Right ventricle myocardium superior (tissue), 1 donor: ENCODE results near the gene OR2F2. TPM values are rescaled to one million over a fixed set of nuclear protein-coding genes. Genes with fewer than 3 reads are reported as not detected.
A peak's percentile ranks its signal among the peaks of the same experiment; 100 is the strongest.

Experiments
- ATAC-seq: fragments of 200-7000 bp; cut with Tn5 transposase; one replicate; pipeline ENCODE4 v1.9.1; 2020; ENCODE audit warnings: mild to moderate bottlenecking; ENCODE audit not compliant: poor library complexity
- DNase-seq: peaks from one replicate; pipeline ENCODE4 v3.0.0-alpha.2; 2020
- intact Hi-C: fragments of 100-400 bp; cut with DNase I; formaldehyde crosslinking; loops from one replicate; pipeline ENCODE4 v1.11.2; 2022
- long read RNA-seq: library from polyadenylated mRNA; unstranded; transcript quantifications from one replicate; pipeline ENCODE4 v2.0.0, GENCODE V29; 2021
- total RNA-seq: library from RNA; stranded (reverse); fragmentation: NEBNext Ultra II Directional; extraction: Animal tissue kit (Norgen Biotek cat#: 25700); gene quantifications from one replicate; pipeline ENCODE4 v1.2.1, GENCODE V29; 2021
- donor health status: DM: no; HTN: yes; CAD: no; lungs with severe emphysema.

OR2F2 gene, protein sequence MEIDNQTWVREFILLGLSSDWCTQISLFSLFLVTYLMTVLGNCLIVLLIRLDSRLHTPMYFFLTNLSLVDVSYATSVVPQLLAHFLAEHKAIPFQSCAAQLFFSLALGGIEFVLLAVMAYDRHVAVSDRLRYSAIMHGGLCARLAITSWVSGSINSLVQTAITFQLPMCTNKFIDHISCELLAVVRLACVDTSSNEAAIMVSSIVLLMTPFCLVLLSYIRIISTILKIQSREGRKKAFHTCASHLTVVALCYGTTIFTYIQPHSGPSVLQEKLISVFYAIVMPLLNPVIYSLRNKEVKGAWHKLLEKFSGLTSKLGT
- total RNA-seq = not detected
- long read RNA-seq = 0 reads

DNA sequence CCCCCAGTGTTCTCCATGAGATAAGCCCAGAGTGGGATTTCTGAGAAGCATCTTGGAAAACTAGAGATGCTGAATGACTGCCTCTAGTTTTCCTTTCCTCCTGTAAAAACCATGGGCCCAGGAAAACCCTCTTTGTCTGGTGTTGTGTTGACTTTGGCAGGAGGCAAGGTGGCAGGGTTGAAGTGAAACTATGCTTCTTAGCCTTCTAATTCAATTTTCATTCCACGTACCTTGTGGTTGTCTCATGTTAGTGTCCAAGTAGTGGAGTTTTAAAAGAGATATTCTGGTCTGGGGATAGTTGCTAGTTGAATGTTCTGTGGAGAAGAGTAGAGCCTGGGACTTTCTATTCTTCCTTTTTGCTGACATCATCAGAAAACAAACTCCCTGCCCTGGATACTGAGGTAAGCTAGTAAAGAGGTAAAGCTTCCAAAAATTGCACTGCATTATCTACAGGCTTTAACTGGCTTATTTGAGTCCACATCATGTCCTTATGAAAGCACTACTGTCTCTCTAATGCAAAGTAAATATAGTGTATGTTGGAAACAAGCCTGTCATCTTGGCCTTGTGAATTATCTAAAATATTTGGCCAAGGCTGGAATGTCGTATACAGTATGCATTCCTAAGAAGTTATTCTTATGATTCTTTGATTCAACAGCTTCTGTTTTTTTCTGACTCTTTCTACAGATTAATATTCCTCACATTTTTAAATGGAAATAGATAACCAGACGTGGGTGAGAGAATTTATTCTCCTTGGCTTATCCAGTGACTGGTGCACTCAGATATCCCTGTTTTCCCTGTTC lies at the start of gene OR2F2:
TSS of gene OR2F2 (plus strand) at position 708 of the 800 bp plus-strand sequence. CDS start at position 708, 0 bp downstream.
- no peak for ATAC-seq
- intact Hi-C loops = no loop called here
- DNase-seq = no peak

DNA sequence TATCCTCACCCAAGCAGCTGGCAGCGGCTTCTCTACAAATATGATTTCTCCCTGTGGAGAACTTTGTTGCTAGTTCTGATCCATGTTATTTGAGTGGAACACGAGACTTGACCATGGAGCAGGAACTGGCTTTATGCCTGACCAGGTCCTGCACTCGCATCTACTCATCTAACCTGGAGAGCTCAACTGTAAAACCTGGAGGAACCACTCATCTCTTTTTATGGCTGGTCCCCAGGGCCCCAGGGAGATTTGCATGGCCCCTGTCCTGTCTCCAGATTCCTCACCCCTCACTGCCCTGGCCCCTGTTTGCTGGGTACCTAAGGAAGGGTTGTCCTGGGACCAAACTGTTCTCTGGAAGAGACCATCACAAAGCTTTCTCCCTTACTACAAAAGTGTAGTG lies 49.1 kb upstream of the OR2F2 start:
- intact Hi-C loops = no loop called here
- no peak for DNase-seq

DNA sequence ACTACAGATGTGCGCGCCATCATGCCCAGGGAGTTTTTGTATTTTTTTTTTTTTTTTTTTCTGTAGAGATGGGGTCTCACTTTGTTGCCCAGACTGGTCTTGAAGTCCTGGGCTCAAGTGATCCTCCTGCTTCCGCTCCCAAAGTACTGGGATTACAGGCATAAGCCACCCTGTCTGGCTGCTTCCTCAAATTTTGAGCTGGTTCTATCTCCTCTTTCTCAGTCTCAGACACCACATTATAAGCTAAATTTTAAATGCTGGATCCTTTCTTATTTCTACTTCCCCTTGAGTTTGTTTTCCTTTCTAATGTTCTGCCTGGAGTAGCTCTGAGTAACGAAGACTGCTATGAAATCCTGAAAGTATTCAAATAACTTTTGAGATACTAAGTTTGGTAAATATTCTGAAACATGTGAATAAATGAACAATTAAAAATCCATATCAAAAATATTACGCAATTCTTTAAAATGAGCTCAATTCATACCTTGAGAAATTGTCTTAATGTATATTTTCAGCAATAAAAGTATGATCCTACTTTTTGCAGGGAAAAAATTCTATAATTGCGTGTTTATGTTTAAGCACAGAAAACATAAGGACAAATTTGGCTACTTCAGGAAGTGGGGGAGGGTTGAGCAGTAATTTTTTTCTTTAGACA lies 48.1 kb upstream of the OR2F2 start:
- intact Hi-C loops = no loop called here
- ATAC-seq (no peak), DNase-seq (no peak)

More for the DNA sequence above, 49.1 kb upstream of the OR2F2 start:
- ATAC-seq = no peak

DNA sequence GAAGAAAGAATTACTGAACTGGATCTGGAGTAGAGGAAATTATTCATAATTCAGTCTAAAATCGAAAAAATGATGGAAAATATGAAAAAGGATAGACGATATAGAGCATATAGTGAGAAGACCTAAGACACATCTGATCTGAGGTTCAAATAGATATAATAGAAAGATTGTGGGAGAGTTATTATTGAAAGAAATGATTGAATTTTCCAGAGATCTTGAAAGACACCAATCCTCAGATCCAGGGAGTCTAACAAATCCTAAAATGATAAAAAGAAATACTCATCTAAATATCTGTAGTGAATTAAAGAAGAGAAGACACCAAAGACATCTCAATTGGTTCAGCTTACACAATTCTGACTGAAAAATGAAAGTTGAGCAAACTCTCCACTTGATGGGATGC lies 46.0 kb upstream of the OR2F2 start:
- intact Hi-C loops = no loop called here
- DNase-seq (no peak), ATAC-seq (no peak)

DNA sequence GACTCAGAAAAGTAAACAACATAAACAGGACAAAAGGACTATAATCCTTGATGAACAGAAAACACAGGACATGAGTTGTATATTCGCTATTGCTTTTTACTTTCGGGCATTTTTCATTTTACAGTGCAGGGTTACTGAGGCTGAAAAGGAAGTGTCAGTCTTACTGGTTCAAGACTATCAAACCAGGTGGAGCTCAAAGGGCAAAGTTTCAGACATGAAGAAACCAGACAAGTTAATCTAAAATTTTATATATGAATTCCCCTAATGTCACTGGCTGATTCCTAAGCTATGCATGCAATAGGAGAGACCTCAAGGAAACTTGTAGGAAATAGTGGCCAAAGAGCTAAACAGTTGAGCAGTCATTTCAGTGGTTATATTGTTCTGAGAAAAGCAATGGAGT lies 44.5 kb upstream of the OR2F2 start:
- intact Hi-C loops = no loop called here
- no peak for DNase-seq
- ATAC-seq = no peak

DNA sequence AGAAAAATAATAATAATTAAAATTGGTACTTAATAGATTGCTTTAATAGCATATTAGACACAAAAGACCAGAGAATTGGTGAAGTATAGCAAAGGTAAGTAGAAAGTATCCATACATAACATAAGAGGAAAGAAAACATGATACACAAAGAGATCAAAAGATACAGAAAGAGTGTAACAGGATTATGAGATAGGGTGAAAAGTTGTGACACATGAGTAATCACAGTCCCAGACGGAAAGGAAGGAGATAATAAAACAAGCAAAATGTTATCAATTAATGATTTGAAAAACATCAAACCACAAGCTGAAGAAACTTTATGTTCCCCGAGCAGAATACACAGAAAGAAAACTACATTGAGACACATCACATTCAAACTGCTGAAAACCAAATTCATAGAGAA lies 43.6 kb upstream of the OR2F2 start:
- ATAC-seq = no peak
- intact Hi-C loops = no loop called here
- DNase-seq = no peak

DNA sequence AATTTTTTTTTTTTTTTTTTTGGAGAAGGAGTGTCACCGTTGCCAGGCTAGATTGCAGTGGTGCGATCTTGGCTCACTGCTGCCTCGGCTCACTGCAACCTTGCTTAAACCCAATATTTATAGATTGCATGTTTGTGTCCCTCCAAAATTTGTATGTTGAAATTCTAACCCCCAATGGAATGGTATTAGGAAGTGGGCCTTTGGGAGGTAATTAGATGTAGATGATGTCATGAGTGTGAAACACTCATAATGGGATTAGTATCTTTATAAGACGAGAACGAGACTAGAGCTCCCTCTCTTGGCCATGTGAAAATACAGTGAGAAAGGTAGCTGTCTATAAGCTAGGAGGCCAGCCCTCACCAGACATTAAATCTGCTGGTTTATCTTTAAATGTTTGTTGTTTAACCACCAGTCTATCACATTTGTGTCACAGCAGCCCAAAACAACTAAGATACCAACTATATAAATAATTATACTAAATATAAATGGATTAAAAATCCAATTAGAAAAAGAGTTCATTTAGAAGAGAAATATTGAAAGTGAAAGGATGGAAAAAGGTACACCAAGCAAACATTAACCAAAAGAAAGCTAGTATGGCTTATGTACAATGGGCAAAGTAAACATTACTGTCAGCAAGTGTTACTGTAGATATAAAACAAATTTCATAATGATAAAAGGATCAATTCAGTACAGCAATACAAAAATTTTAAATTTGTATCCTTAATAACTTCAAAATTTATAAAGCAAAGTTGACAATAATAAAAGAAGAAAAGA lies 42.3 kb upstream of the OR2F2 start:
- ATAC-seq = no peak
- no peak for DNase-seq
- intact Hi-C loops = no loop called here

DNA sequence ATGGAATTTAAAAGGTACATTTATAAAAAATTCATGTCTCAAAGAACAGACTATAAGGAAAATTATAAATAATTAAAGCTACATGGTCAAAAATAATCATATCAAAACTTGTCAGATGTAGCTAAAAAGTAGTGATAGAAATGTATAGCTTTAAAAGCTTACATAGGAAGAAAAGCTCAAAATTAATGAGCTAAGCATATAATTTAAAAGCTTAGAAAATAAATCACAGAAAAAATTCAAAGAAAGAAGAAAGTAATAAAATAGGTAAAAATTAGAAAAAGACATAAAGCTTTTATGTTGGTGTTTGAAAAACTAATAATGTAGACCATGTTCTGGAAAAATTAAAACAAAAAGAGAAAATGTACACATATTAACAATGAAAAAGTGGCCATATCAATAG lies 38.4 kb upstream of the OR2F2 start:
- ATAC-seq (no peak), DNase-seq (no peak)
- intact Hi-C loops = no loop called here

DNA sequence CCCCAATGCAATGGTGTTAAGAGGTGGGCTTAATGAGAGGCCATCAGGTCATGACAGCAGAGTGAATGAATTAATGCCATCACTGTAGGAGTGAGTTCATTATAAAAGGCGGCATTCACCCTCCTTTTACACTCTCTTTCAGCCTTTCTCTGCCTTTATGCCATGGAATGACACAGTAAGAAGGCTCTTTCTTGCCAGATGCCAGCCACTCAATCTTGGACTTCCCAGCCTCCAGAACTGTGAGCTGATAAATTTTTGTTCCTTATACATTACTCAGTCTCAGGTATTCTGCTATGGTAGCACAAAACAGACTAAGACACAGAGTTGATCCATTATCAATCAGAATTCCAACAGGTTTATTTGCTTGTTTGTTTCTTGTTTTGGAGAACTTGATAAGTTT lies 36.2 kb upstream of the OR2F2 start:
- intact Hi-C loops = no loop called here
- DNase-seq (no peak), ATAC-seq (no peak)

DNA sequence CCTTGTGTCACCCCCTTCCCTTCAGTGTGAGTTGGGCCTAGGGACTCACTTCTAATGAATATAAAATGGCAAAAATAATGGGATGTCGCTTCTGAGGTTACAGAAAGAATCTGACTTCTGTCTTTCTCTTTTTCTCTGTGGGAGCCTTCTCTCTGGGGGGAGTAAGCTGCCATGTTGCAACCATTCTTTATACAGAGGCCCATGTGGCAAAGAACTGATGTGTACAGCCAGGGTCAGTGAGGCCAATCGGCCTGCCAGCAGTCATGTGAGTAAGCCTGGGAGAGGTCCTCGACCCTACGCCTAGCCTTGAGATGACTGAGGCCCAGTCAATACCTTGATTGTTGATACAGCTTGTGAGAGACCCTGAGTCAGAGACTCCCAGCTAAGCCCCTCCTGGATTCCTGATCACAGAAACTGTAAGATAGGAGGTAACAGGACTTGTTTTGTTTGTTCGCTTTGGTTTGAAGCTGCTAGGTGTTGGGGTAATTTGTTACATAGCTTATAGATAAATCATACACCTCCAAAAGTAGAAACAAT lies 34.7 kb upstream of the OR2F2 start:
- intact Hi-C loops = loop anchor here (10.0 kb wide), 1 partner anchor 125 kb away; no protein-coding TSS in a partner anchor
- ATAC-seq (no peak), DNase-seq (no peak)

DNA sequence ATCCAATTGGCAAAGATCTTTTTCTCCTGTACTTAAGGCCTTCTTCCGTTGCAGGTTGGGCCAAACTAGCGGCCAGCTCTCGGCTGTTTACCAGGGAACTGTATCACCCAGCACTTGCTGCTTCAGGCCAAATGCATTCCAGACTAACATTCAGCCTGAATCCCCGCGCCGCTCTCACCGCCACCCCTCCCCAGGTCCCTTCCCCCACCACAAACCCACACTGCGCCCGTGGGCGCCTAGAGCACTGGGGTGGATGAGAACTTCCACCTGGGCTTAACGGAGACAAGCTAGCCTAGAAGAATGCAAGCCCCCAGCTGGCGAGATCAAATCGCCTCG lies 33.7 kb upstream of the OR2F2 start:
- peak; percentile 70 for DNase-seq
- peak; percentile 61 for ATAC-seq
- intact Hi-C loops = loop anchor here (10.0 kb wide), 1 partner anchor 124 kb away; no protein-coding TSS in a partner anchor

DNA sequence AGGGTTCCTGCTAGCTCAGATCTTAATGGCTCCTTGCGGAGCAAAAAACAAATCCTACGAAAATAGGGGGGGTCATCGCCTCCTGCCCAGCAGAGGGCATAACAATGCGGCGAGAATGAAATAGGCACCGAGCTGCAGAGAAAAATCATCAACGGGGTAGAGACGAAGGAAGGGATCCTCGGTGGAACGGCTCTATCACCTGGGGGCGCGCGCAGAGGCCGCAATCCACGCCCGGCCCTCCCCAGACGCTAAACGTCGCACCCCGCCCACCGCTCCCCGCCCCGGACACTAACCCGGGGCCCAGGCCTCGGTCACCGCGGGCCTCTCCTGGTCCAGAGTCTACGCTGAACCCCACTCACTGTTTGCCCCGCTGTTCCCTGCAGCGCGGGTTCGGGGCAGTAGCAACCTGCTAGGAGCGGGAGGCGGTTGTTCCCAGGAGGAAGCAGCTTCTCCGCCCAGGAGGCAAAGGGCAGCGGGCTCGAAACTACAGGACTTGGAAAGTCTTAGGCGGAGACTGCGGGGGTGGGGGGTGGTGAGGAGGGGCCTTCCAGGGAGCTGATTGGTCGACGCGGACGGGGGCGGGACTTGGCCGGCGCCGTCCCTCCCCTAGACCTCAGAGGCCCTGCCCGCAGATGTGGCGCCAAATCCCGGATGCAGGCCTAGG lies 33.2 kb upstream of the OR2F2 start, which contains the start of gene TCAF1:
TSS of gene TCAF1 (minus strand) at position 509 of the 664 bp plus-strand sequence. CDS start 25,568 bp downstream, outside the sequence.
- ATAC-seq = peak; percentile 98
- intact Hi-C loops = loop anchor here (10.0 kb wide), 1 partner anchor 123 kb away; no protein-coding TSS in a partner anchor
- peak; percentile 98 for DNase-seq

DNA sequence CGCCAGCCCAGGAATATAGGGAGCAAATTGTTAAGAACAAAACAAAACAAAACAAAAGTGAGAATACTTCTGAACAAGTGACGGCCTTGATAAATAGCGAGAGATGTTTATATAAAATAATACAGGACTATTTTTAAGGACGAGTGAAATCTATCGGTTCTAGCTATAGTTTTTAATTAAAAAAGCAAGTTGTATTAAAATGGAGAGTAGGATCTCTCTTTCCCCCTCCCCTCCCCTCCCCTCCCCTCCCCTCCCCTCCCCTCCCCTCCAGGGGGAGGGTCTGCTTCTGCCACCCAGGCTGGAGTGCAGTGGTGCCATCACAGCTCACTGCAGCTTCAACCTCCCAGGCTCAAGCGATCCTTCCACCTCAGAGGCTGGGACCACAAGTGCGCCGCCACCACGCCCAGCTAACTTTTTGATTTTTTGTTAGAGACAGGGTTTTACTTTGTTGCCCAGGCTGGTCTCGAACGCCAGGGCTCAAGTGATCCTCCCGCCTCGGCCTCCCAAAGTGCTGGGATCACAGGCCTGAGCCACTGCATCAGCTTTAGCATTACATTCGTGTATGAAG lies 32.6 kb upstream of the OR2F2 start:
- ATAC-seq = no peak
- DNase-seq = no peak
- intact Hi-C loops = loop anchor here (10.0 kb wide), 1 partner anchor 122 kb away; no protein-coding TSS in a partner anchor

DNA sequence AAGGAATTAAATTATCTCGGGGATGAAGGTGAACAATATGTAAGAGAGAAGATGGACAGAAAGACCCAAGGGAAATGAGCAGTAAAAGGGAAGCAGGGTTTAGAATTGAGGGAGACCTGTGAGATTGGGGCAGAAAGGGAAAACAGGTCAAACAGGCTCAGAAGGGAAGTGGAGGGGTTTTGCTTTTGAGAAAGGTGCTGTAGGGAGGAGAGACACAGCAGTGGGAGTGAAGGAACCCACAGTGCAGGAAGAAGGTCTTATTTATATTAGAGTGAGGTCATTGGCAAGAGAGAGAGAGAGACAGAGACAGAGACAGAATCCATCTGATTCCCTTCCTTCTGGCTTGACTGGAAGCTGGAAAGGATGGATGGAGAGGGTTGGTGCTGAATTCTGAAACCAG lies 29.5 kb upstream of the OR2F2 start:
- DNase-seq = no peak
- intact Hi-C loops = loop anchor here (10.0 kb wide), 1 partner anchor 119 kb away; no protein-coding TSS in a partner anchor

DNA sequence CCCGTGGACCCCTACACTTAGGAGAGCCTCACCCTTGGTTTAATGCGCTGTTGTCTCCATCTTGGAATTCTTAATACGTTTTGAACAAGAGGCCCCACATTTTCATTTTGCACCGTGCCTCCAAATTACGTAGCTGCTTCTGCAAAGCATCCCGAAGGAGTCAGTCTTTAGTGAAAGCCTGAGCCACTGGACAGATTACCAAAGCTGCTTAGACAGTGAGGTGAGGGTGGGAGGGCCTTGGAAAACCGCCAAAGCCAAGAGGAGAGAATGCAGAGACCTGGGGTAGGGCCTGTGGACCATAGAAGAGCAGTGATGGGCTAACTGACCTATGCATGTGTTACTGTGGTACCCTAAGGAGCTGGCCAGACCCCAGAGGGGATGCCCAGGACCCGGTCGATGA lies 28.9 kb upstream of the OR2F2 start:
- DNase-seq (no peak), ATAC-seq (no peak)
- intact Hi-C loops = loop anchor here (10.0 kb wide), 1 partner anchor 119 kb away; no protein-coding TSS in a partner anchor

More for the DNA sequence above, 29.5 kb upstream of the OR2F2 start:
- ATAC-seq = no peak

DNA sequence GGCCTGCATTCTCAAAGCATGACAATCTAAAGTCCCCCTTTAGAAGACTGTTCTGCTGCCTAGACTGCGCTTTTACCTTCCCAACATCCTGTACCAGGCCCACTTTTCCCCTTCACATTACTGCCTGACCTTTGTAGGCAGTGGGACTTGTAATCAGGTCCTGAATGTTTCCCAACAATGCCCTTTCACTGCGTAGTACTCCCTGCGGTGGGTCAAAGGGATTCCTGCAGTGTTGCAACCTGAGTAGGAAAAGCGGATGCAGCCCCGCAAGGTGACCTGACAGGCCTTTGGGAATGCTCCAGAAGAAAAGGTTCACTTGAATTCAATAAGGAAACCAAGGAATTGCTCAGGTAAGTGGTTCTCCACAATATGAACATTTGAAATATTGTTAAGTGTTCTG lies 28.1 kb upstream of the OR2F2 start:
- ATAC-seq (no peak), DNase-seq (no peak)
- intact Hi-C loops = loop anchor here (10.0 kb wide), 1 partner anchor 118 kb away; no protein-coding TSS in a partner anchor

DNA sequence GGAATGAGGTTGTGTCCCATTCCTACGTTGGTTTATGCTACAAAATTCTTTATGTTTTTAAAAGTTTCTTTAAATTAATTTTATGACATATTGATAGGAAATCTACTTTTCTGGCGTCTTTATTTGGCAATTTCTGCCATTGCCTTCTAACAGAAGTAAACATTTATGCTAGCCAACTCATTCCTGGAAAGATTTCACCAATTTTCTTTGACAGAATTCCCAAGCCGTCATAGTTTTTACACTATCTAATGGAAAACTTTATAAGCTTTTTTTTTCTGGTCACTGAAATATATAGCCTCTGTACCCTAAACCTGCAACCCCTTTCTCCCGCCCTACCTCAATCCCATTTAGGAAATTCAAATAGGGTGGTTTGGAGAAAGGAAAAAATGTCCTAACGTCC lies 26.9 kb upstream of the OR2F2 start:
- intact Hi-C loops = loop anchor here (10.0 kb wide), 1 partner anchor 117 kb away; no protein-coding TSS in a partner anchor
- ATAC-seq (no peak), DNase-seq (no peak)
